WTC11 (cell line): ENCODE results near the gene GAS2.

Experiments
- CTCF ChIP-seq: fragments of 200-600 bp; IDR thresholded peaks from 2 replicates; pipeline ENCODE4 v1.8.0; 2022; ENCODE audit warnings: antibody characterized with exemption
- NR1H2 ChIP-seq: sonication (generic); formaldehyde crosslinking; IDR thresholded peaks from 2 replicates; pipeline ENCODE4 v1.9.0; 2021; ENCODE audit warnings: mild to moderate bottlenecking, moderate library complexity, missing genetic modification reagents

DNA sequence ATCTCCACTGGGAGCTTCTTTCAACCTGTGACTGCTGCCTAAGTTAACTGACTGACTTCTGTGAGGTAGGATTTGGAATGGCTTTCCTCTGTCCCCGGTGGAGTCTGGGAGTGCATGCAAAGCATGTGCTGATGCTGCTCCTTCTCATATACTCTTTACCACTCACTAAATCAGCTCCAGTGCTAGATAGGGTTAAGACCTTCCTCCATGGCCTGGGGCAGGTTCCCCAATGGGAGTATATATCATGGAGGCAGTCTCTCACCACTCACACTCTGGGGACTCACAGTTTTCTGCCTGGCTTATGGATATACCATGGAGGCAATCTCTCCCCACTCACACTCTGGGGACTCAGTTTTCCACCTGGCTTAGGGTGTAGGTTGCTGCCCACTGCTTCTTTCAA is 30.7 kb upstream of the GAS2 start:
- TF ChIP-seq CTCF (no peak), NR1H2 (no peak)
